ENCODE measurements around the gene SPIRE2. TPM values are rescaled to one million over a fixed set of nuclear protein-coding genes. Genes with fewer than 3 reads are reported as not detected.

Gene SPIRE2
- total RNA-seq, 3 donors from 2014 or later (not counting 1 experiment from before 2014, with no cell fraction given): 4.5 to 8.7 (median 6.5) TPM

- WGBS (ENCODE audit: insufficient coverage): 89% methylated on average over 25 of the region's 26 CpGs
- H3K4me3 Mint-ChIP-seq: no peak overlapping the region
Measured at GRCh38 chr16:89826531-89827382, 1.5 kb upstream of the SPIRE2 start.

DNA sequence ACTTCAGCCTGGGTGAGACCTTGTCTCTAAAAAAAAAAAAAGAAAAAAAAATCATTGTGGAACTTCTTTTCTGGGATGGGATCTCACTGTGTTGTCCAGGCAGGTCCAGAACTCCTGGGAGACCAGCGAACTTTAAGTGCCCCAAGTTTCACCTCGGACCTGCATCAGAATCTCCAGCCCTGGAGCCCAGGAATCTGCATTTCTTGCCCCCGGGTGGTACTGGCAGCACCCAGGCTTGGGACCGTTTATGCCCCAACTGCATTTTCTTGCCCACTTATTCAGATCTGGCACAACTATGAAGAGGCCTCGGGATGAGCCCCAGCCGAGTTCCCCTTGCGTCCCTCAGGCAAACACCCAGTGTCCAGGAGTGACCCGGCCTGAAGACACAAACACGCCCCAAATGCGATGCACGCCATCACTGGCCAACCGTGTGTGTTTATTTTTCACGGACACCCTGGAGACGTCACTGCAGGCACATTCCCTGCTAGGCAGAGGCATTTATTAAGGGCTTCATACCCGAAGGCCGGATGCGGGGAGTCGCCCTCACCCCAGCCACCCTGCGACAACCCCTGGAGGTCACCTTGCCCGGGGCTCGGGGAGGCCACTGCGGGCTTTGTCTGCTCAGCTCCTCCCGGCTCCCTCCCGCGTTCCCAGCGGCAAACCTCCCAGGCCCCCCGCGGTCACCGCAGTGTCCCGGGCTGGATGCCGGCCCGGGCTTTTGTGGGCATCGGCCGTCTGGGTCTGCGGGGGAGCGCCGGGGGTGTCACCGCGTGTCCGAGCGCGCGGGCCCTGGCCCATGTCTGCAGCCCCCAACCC, 684 bp upstream of the SPIRE2 start:
- Histone ChIP-seq H3K36me3 (ENCODE audit: control insufficient read depth, insufficient read depth, low read length) (no peaks in the 10 kb centered on the region), H3K27me3 (ENCODE audit: control insufficient read depth, insufficient read depth, low read length) (peaks cover 3% of the 10 kb centered on the region), H3K9me3 (ENCODE audit: control insufficient read depth, insufficient read depth, low read length) (no peaks in the 10 kb centered on the region), H3K27ac (ENCODE audit: low read length) (no peak overlapping the region), H3K4me1 (ENCODE audit: control insufficient read depth, insufficient read depth, low read length) (peaks cover 14% of the 10 kb centered on the region), H3K4me3 (ENCODE audit: low read length) (no peak overlapping the region)
- peaks cover 5 to 6% of the 10 kb centered on the region in 2 donors for H3K27me3 Mint-ChIP-seq (ENCODE audit: low read depth in 2 of 2)
- no peaks in the 10 kb centered on the region for H3K9me3 Mint-ChIP-seq
- H3K27ac Mint-ChIP-seq: no peak overlapping the region
- peaks cover 7 to 9% of the 10 kb centered on the region in 2 donors for H3K4me1 Mint-ChIP-seq
- peak overlapping the region; percentile 53 for H3K4me3 Mint-ChIP-seq
- WGBS (ENCODE audit: insufficient coverage): 20% methylated on average over 43 of the region's 43 CpGs
- DNase-seq (no peak), ATAC-seq (no peak)
- no peaks in the 10 kb centered on the region for H3K36me3 Mint-ChIP-seq
- TF ChIP-seq CTCF (IDR thresholded peaks at IDR 0.05): no peak
- intact Hi-C loops (cut with micrococcal nuclease): no loop called here

More at GRCh38 chr16:89826531-89827382, 1.5 kb upstream of the SPIRE2 start:
- ATAC-seq (no peak), DNase-seq (no peak)
- Histone ChIP-seq H3K9me3 (ENCODE audit: control insufficient read depth, insufficient read depth, low read length) (no peaks in the 10 kb centered on the region), H3K27ac (ENCODE audit: low read length) (no peak overlapping the region), H3K36me3 (ENCODE audit: control insufficient read depth, insufficient read depth, low read length) (no peaks in the 10 kb centered on the region), H3K4me3 (ENCODE audit: low read length) (no peak overlapping the region), H3K27me3 (ENCODE audit: control insufficient read depth, insufficient read depth, low read length) (peaks cover 3% of the 10 kb centered on the region), H3K4me1 (ENCODE audit: control insufficient read depth, insufficient read depth, low read length) (peaks cover 22% of the 10 kb centered on the region)
- TF ChIP-seq CTCF (IDR thresholded peaks at IDR 0.05): no peak
- peaks cover 5 to 6% of the 10 kb centered on the region in 2 donors for H3K27me3 Mint-ChIP-seq (ENCODE audit: low read depth in 2 of 2)
- H3K9me3 Mint-ChIP-seq: no peaks in the 10 kb centered on the region
- peaks cover 15 to 18% of the 10 kb centered on the region in 2 donors for H3K4me1 Mint-ChIP-seq
- H3K27ac Mint-ChIP-seq: no peak overlapping the region
- intact Hi-C loops (cut with micrococcal nuclease): no loop called here
- no peaks in the 10 kb centered on the region for H3K36me3 Mint-ChIP-seq

GRCh38 chr16:89828870-89829629, 775 bp downstream of the SPIRE2 start:
- Histone ChIP-seq H3K4me1 (ENCODE audit: control insufficient read depth, insufficient read depth, low read length) (peaks cover 14% of the 10 kb centered on the region), H3K36me3 (ENCODE audit: control insufficient read depth, insufficient read depth, low read length) (no peaks in the 10 kb centered on the region), H3K4me3 (ENCODE audit: low read length) (no peak overlapping the region), H3K27me3 (ENCODE audit: control insufficient read depth, insufficient read depth, low read length) (peaks cover 3% of the 10 kb centered on the region), H3K9me3 (ENCODE audit: control insufficient read depth, insufficient read depth, low read length) (no peaks in the 10 kb centered on the region), H3K27ac (ENCODE audit: low read length) (no peak overlapping the region)
- DNase-seq (no peak), ATAC-seq (no peak)
- 29% methylated on average over 24 of the region's 26 CpGs for WGBS (ENCODE audit: insufficient coverage)
- Mint-ChIP-seq H3K4me3 (peak overlapping the region; percentile 67), H3K27ac (no peak overlapping the region), H3K36me3 (no peaks in the 10 kb centered on the region), H3K4me1 (peaks cover 4 to 5% of the 10 kb centered on the region in 2 donors), H3K27me3 (ENCODE audit: low read depth in 2 of 2) (peaks cover 5 to 6% of the 10 kb centered on the region in 2 donors), H3K9me3 (no peaks in the 10 kb centered on the region)
- TF ChIP-seq CTCF (IDR thresholded peaks at IDR 0.05): no peak
- intact Hi-C loops (cut with micrococcal nuclease): no loop called here
